ENCODE data around the gene GATAD2B.
A peak's percentile ranks its signal among the peaks of the same experiment; 100 is the strongest.

Gene GATAD2B

GRCh38 chr1:153951183-153951582 lies 28.4 kb upstream of the GATAD2B start:
- DNase-seq = no peak

- peak; percentile 93 for DNase-seq
These were observed 24.0 kb upstream of the GATAD2B start, which contains the start of gene DENND4B for GRCh38 chr1:153946622-153947241. DENND4B (minus strand) TSS chr1:153946718; CDS start chr1:153944374, 2,344 bp downstream.

- peak; percentile 91 for DNase-seq
These were observed 23.2 kb upstream of the GATAD2B start for GRCh38 chr1:153945795-153946621.

DNA sequence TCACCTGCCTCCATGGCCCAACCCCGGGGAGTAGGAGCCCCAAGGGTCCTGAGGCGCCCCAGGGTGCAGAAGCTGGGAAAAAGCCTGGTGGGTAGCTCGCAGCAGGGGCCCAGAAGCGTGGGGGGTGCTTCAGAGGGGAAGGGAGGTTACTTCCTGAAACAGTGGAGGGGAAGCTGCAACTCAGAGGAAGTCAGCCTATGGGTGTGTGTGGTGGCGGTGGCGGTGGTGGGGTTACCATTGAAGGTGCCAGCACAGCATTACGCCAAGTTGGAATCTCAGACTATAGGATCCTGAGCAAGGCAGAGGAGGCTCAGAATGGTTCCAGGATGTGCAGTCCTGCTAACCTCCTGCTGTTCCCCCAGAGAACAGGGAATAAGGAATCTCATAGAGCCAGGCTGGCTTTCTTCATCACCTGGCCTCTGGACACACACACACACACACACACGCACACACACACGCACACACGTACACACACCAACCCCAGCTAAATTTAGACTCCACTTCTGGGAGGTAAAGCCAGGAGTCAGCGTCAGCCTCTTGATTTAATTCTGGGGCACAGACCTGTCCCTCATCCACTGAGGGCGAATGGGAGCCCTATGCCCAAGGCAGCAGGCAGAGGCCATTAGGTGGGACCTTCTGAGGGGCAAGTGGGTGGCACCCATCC lies 22.5 kb upstream of the GATAD2B start:
- DNase-seq = peak; percentile 93

GRCh38 chr1:153944827-153945117 lies 22.0 kb upstream of the GATAD2B start:
- no peak for DNase-seq

GRCh38 chr1:153944005-153944826 lies 21.4 kb upstream of the GATAD2B start:
- DNase-seq = peak; percentile 46

DNA sequence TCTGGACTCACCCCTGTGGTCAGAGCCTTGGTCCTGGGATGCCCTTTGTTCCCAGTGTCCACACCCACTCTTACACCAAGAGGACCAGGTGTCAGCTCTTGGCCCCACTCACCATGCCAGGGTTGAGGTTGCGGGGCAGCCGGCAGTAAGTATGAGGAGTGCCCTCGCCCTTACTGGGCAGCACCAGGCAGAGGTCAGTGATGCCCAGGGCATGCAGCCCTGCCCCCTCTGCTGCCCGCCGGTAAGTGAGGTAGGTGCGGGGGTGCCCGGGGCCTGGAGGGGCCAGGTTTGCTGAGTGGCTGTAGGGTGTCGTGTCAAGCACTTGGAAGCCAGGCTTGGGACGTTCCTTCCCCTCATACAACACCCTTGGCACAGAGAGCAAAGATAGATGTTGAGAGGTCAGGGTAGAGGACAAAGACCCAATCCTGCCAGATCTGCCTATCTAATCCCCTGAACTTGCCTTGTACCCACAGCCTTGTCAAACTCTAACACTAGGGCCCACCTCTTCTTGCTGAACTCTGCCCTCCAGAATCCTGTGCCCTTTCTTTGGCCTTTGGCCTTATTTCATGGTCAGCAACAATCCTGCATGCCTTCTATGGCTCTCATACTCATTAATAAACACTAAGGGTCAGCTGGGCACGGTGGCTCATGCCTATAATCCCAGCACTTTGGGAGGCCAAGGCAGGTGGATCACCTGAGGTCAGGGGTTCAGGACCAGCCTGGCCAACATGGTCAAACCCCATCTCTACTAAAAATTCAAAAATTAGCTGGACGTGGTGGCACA lies 20.2 kb upstream of the GATAD2B start:
- DNase-seq = no peak

- no peak for DNase-seq
These were observed 19.3 kb upstream of the GATAD2B start for GRCh38 chr1:153941826-153942725.

DNA sequence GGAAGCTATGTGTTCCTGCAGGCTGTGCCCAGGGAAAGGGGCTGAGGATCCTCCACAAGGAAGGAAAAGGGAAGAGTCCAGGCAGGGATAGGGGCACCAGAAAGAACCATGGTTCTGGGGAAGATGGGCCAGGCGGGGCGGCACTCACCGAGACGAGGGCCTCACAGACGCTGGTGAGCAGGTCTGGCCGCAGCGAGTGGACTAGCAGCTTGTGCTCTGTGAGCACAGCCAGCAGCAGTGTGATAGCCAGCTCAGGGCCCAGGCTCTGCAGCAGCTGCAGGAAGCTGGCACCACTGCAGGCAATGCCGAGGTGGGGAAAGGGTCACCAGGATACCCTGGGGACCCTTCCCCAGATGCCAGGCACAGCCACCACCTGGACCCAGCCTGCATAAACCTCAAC lies 18.0 kb upstream of the GATAD2B start:
- no peak for DNase-seq

- no peak for DNase-seq
These were observed 16.7 kb upstream of the GATAD2B start for GRCh38 chr1:153939476-153939875.

- no peak for DNase-seq
These were observed 16.2 kb upstream of the GATAD2B start for GRCh38 chr1:153938996-153939395.

DNA sequence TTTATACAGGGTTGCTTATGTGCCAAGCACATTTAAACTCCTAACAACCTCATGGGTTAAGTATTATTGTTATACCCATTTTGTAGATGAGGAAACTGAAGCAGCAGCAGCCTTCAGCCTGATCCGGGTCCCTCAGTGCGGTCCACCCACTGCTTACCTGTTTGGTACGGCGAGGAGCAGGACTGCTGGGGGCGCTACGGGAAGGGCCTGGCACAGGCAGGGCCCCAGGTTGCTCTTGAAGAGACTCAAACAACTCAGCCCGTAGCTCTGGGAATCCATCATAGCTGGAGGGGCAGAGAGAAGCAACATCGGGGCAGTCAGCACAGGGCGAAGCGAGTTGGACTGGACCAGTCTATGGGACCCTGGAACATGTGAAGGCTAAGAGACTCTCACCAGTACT lies 14.6 kb upstream of the GATAD2B start:
- DNase-seq = no peak

- no peak for DNase-seq
These were observed 13.4 kb upstream of the GATAD2B start for GRCh38 chr1:153936011-153936802.

DNA sequence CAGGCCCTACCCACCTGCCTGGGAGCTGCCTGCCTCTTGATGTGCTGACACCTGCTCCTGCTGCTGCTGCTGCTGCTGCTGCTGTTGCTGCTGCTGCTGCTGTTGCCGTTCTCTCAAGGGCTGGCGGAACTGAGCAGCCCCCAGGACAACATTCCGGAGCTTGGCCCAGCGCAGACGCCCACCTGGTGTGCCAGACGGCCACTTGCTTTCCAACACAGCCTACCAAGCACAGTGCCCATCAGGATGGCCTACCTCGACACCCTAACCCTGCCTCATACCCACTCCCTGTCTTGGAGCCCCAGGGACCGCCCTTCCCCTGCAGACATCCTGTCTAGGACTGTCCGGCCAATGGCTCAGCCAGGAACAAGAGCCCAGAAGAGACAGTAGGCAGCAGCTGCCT lies 12.0 kb upstream of the GATAD2B start:
- no peak for DNase-seq

- no peak for DNase-seq
These were observed 11.2 kb upstream of the GATAD2B start for GRCh38 chr1:153933955-153934354.

- DNase-seq = no peak
These were observed 10.7 kb upstream of the GATAD2B start for GRCh38 chr1:153933430-153933829.

DNA sequence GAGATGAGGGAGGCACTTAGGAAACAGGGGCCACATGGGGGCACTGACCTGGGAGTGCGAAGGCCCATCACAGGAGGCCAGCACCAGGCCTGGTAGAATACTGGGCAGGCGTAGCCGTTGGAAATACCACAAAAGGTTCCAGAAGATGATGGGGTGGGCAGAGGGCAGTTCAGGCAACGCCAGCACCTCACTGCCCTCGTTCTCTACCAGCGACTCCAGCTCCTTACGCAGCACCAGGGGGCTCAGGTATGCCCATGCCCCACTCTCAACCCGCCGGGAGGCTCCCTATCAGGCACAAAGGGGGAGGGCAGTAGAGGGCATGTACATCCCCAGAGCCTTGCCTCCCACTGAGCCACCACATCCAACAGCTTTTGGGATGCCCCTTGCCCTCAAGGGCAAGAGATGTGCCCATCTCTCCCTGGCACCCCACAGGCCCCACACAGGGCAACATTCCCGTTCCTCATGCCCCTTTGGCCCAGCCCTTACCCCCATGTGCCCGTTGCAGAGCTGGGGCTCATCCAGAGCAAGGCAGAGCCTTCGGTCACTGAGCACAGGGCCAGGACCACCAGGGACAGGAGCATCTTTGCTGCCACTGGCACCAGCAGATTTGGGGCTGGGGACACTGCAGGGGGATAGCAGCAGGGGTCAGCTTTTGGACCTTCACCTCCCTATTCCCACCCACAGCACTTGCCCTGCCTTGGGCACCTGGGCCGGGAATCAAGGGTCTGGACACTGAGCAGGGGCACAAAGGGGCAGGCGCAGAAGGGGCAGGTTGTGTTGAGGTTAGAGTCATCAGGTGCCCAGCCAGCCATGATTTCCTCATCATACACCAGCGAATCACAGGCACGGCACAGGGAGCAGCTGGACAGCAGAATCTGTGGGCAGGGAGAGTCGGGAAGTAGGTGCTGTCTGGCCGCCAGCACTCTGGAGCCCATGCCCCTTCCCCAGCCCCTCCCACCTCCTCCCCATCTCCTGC lies 9.7 kb upstream of the GATAD2B start:
- no peak for DNase-seq

DNA sequence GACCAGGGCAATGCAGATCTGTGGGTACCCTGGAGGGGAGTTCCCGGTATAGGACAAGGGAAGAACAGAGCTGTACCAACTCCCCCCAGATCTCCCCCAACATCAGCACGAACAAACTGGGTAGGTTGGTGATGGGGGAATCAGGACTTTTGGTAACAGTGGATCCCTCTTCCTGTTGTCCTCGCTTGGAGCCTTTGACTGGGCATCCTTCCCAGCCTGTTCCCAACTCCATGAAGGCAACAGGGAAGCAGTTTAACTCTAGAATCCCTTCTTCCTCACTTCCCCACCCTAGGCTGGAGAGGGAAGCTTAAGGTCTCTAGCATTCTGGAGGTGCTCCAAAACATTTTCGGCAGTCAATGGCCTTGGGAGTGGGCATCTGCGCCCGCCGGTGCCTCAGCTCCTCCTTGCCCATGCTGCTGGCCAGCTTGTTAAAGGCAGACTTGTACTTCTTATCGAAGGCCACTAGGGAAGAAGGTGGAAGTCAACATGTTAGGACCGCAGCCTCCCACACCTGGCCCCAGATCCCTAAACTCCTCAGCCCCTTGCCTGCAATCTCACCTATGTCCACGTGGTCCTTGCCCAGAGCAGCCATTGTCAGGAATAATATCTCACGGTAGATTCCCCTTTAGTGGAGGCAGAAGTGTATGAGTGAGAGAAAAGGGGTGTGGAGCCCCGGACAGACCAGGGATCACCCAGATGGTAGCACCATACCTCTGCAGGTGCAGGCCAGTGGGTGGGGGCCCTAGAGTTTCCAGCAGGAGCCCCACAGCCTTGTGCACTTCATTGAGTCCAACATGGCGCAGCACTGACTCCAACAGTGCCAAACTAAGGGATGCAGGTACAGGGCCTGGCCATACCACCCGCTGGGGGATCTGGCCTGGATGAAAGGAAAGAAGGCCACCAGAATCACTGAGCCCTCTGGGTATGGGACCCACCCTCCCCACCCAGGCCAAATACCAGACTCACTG lies 7.5 kb upstream of the GATAD2B start:
- no peak for DNase-seq

Measured in hematopoietic multipotent progenitor cell treated with erythropoietin and hydrocortisone succinate and interleukin-3 and kit ligand, for 4 days (in vitro differentiated cells).